HEK293 (cell line): ENCODE results near the gene RPL3.
A peak's percentile ranks its signal among the peaks of the same experiment; 100 is the strongest.

ENCODE experiments used
- BCL11B ChIP-seq: fragments of 450-650 bp; formaldehyde crosslinking; IDR thresholded peaks from 2 replicates; pipeline ENCODE4 v1.5.1; 2016; ENCODE audit warnings: low read depth, missing biosample characterization, missing genetic modification characterization
- EGR2 ChIP-seq: fragments of 450-650 bp; formaldehyde crosslinking; IDR thresholded peaks from 2 replicates; pipeline ENCODE4 v1.5.1; 2016; ENCODE audit warnings: low read depth, missing biosample characterization, missing genetic modification characterization
- GLI4 ChIP-seq: fragments of 450-650 bp; formaldehyde crosslinking; IDR thresholded peaks from 2 replicates; pipeline ENCODE4 v1.5.1; 2016; ENCODE audit warnings: missing biosample characterization, missing genetic modification characterization
- GLIS2 ChIP-seq: fragments of 450-650 bp; formaldehyde crosslinking; IDR thresholded peaks from 2 replicates; pipeline ENCODE4 v1.5.1; 2016; ENCODE audit warnings: missing biosample characterization, missing genetic modification characterization
- KLF1 ChIP-seq: fragments of 450-650 bp; formaldehyde crosslinking; IDR thresholded peaks from 2 replicates; pipeline ENCODE4 v1.5.1; 2016; ENCODE audit warnings: missing biosample characterization, missing genetic modification characterization
- SALL2 ChIP-seq: fragments of 450-650 bp; formaldehyde crosslinking; IDR thresholded peaks from 2 replicates; pipeline ENCODE4 v1.5.0; 2017; ENCODE audit warnings: missing biosample characterization, mild to moderate bottlenecking, missing genetic modification characterization, borderline replicate concordance
- ZBTB21 ChIP-seq: fragments of 450-650 bp; formaldehyde crosslinking; IDR thresholded peaks from 2 replicates; pipeline ENCODE4 v1.5.1; 2017; ENCODE audit warnings: missing biosample characterization, missing genetic modification characterization
- ZFP41 ChIP-seq: fragments of 450-650 bp; formaldehyde crosslinking; IDR thresholded peaks from 2 replicates; pipeline ENCODE4 v1.5.1; 2016; ENCODE audit warnings: missing biosample characterization, missing genetic modification characterization, borderline replicate concordance
- ZNF133 ChIP-seq: fragments of 450-650 bp; formaldehyde crosslinking; IDR thresholded peaks from 2 replicates; pipeline ENCODE4 v1.5.1; 2016; ENCODE audit warnings: missing biosample characterization, missing genetic modification characterization
- ZNF138 ChIP-seq: fragments of 450-650 bp; formaldehyde crosslinking; IDR thresholded peaks from 2 replicates; pipeline ENCODE4 v1.5.1; 2016; ENCODE audit warnings: missing biosample characterization, missing genetic modification characterization, borderline replicate concordance
- ZNF175 ChIP-seq: fragments of 450-650 bp; formaldehyde crosslinking; IDR thresholded peaks from 2 replicates; pipeline ENCODE4 v1.5.1; 2016; ENCODE audit warnings: missing biosample characterization, missing genetic modification characterization
- ZNF335 ChIP-seq: fragments of 450-650 bp; formaldehyde crosslinking; conservative IDR thresholded peaks from 2 replicates; pipeline ENCODE4 v1.5.1; 2016; ENCODE audit warnings: missing biosample characterization, missing genetic modification characterization
- ZNF354C ChIP-seq: fragments of 450-650 bp; formaldehyde crosslinking; IDR thresholded peaks from 2 replicates; pipeline ENCODE4 v1.5.1; 2016; ENCODE audit warnings: missing biosample characterization, missing genetic modification characterization, low read depth, borderline replicate concordance
- ZNF416 ChIP-seq: fragments of 450-650 bp; formaldehyde crosslinking; IDR thresholded peaks from 2 replicates; pipeline ENCODE4 v1.5.1; 2016; ENCODE audit warnings: missing biosample characterization, missing genetic modification characterization
- ZNF473 ChIP-seq: fragments of 450-650 bp; formaldehyde crosslinking; IDR thresholded peaks from 2 replicates; pipeline ENCODE4 v1.5.1; 2017; ENCODE audit warnings: missing biosample characterization, missing genetic modification characterization
- ZNF596 ChIP-seq: fragments of 450-650 bp; IDR thresholded peaks from 2 replicates; pipeline ENCODE4 v1.5.0; 2018; ENCODE audit warnings: missing biosample characterization, mild to moderate bottlenecking, missing genetic modification characterization, moderate library complexity
- ZNF629 ChIP-seq: fragments of 450-650 bp; formaldehyde crosslinking; IDR thresholded peaks from 2 replicates; pipeline ENCODE4 v1.5.1; 2017; ENCODE audit warnings: missing biosample characterization, missing genetic modification characterization
- ZNF701 ChIP-seq: fragments of 450-650 bp; formaldehyde crosslinking; IDR thresholded peaks from 2 replicates; pipeline ENCODE4 v1.5.1; 2016; ENCODE audit warnings: missing biosample characterization, missing genetic modification characterization
- ZNF791 ChIP-seq: fragments of 450-650 bp; formaldehyde crosslinking; IDR thresholded peaks from 2 replicates; pipeline ENCODE4 v1.5.1; 2016; ENCODE audit warnings: missing biosample characterization, missing genetic modification characterization
- ZNF792 ChIP-seq: fragments of 450-650 bp; formaldehyde crosslinking; IDR thresholded peaks from 2 replicates; pipeline ENCODE4 v1.5.1; 2016; ENCODE audit warnings: missing biosample characterization, missing genetic modification characterization
- ZSCAN23 ChIP-seq: fragments of 450-650 bp; formaldehyde crosslinking; IDR thresholded peaks from 2 replicates; pipeline ENCODE4 v1.5.1; 2016; ENCODE audit warnings: missing biosample characterization, missing genetic modification characterization
- TF ChIP-seq, protein P1 (sequence below): fragments of 450-650 bp; formaldehyde crosslinking; IDR thresholded peaks from 2 replicates; pipeline ENCODE4 v1.5.1; 2016; ENCODE audit warnings: missing biosample characterization, missing genetic modification characterization, borderline replicate concordance
- TF ChIP-seq, protein P2 (sequence below): fragments of 450-650 bp; formaldehyde crosslinking; IDR thresholded peaks from 2 replicates; pipeline ENCODE4 v1.5.1; 2016; ENCODE audit warnings: missing biosample characterization, missing genetic modification characterization
- TF ChIP-seq, protein P3 (sequence below): IDR thresholded peaks from 2 replicates; pipeline ENCODE4 v1.6.1; 2011; ENCODE audit warnings: mild to moderate bottlenecking, low read depth, low read length, borderline replicate concordance
- TF ChIP-seq, protein P4 (sequence below): fragments of 450-650 bp; IDR thresholded peaks from 2 replicates; pipeline ENCODE4 v1.5.1; 2018; ENCODE audit warnings: missing biosample characterization, mild to moderate bottlenecking, missing genetic modification characterization
- TF ChIP-seq, protein P5 (sequence below): fragments of 450-650 bp; formaldehyde crosslinking; IDR thresholded peaks from 2 replicates; pipeline ENCODE4 v1.5.1; 2016; ENCODE audit warnings: missing biosample characterization, missing genetic modification characterization
- TF ChIP-seq, protein P6 (sequence below): fragments of 450-650 bp; IDR thresholded peaks from 2 replicates; pipeline ENCODE4 v1.5.1; 2018; ENCODE audit warnings: missing biosample characterization, missing genetic modification characterization

The RPL3 gene

DNA sequence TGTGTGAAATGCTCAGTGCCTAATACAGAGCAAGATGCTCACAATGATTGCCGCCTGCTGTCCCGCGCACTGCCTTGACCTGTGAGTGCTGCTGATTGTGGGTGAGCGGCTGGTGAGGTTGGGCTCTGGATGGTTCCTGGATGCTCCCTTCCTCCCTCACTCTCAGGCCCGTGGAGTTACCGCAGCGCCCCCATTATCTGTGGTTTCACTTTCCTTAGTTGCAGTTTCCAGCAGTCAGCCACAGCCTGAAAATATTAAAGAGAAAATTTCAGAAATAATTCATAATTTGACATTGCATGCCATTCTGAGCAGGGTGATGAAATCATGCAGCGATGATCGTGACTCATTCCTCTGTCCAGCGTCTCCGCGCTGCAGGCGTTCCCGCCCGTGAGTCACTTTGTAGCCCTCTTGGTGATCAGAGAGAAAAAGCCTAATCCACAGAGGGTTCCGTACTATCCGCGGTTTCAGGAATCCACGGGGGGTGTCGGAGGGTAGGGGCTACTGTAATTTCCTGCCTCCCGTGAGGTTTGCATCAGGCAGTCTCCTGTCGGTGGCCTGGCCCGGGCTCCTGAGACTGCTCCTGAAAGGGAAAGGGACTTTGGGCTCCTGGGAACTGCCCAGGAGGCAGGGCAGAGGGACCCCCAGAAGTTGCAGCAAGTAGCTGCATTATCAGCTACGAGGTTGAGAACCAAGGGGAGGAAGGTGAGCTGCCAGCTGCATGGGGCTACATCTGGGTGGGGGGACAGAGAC, 10.6 kb downstream of the RPL3 start (continued):
- TF ChIP-seq, protein P1, sequence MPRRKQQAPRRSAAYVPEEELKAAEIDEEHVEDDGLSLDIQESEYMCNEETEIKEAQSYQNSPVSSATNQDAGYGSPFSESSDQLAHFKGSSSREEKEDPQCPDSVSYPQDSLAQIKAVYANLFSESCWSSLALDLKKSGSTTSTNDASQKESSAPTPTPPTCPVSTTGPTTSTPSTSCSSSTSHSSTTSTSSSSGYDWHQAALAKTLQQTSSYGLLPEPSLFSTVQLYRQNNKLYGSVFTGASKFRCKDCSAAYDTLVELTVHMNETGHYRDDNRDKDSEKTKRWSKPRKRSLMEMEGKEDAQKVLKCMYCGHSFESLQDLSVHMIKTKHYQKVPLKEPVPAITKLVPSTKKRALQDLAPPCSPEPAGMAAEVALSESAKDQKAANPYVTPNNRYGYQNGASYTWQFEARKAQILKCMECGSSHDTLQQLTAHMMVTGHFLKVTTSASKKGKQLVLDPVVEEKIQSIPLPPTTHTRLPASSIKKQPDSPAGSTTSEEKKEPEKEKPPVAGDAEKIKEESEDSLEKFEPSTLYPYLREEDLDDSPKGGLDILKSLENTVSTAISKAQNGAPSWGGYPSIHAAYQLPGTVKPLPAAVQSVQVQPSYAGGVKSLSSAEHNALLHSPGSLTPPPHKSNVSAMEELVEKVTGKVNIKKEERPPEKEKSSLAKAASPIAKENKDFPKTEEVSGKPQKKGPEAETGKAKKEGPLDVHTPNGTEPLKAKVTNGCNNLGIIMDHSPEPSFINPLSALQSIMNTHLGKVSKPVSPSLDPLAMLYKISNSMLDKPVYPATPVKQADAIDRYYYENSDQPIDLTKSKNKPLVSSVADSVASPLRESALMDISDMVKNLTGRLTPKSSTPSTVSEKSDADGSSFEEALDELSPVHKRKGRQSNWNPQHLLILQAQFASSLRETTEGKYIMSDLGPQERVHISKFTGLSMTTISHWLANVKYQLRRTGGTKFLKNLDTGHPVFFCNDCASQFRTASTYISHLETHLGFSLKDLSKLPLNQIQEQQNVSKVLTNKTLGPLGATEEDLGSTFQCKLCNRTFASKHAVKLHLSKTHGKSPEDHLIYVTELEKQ (tag by site-specific recombination) = peak; percentile 47; the same call in 1 of the 2 replicates
- TF ChIP-seq ZBTB21 (tag by site-specific recombination) (peak; percentile 63; the same call in 1 of the 2 replicates), ZNF792 (tag by site-specific recombination) (no peak), EGR2 (tag by site-specific recombination) (no peak), ZNF335 (tag by site-specific recombination) (0 out of 2 replicates have a peak, but pooled peaks have one; percentile 21), ZSCAN23 (0 out of 2 replicates have a peak, but pooled peaks have one; percentile 50), BCL11B (tag by site-specific recombination) (no peak), GLI4 (tag by site-specific recombination) (no peak), ZNF701 (tag by site-specific recombination) (peak; percentile 97), ZNF629 (tag by site-specific recombination) (peak; percentile 87), ZNF416 (tag by site-specific recombination) (no peak), GLIS2 (tag by site-specific recombination) (peak; percentile 86), ZNF138 (tag by site-specific recombination) (no peak), ZFP41 (tag by site-specific recombination) (no peak), SALL2 (tag by site-specific recombination) (no peak), ZNF175 (tag by site-specific recombination) (no peak), ZNF354C (tag by site-specific recombination) (no peak), ZNF133 (tag by site-specific recombination) (no peak), ZNF596 (tag by site-specific recombination) (no peak), ZNF791 (no peak), ZNF473 (tag by site-specific recombination) (no peak), KLF1 (0 out of 2 replicates have a peak, but pooled peaks have one; percentile 10)
- TF ChIP-seq, protein P2, sequence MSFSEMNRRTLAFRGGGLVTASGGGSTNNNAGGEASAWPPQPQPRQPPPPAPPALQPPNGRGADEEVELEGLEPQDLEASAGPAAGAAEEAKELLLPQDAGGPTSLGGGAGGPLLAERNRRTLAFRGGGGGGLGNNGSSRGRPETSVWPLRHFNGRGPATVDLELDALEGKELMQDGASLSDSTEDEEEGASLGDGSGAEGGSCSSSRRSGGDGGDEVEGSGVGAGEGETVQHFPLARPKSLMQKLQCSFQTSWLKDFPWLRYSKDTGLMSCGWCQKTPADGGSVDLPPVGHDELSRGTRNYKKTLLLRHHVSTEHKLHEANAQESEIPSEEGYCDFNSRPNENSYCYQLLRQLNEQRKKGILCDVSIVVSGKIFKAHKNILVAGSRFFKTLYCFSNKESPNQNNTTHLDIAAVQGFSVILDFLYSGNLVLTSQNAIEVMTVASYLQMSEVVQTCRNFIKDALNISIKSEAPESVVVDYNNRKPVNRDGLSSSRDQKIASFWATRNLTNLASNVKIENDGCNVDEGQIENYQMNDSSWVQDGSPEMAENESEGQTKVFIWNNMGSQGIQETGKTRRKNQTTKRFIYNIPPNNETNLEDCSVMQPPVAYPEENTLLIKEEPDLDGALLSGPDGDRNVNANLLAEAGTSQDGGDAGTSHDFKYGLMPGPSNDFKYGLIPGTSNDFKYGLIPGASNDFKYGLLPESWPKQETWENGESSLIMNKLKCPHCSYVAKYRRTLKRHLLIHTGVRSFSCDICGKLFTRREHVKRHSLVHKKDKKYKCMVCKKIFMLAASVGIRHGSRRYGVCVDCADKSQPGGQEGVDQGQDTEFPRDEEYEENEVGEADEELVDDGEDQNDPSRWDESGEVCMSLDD (tag by site-specific recombination) = peak; percentile 10; the same call in 1 of the 2 replicates
- TF ChIP-seq, protein P3, sequence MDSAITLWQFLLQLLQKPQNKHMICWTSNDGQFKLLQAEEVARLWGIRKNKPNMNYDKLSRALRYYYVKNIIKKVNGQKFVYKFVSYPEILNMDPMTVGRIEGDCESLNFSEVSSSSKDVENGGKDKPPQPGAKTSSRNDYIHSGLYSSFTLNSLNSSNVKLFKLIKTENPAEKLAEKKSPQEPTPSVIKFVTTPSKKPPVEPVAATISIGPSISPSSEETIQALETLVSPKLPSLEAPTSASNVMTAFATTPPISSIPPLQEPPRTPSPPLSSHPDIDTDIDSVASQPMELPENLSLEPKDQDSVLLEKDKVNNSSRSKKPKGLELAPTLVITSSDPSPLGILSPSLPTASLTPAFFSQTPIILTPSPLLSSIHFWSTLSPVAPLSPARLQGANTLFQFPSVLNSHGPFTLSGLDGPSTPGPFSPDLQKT = no peak
- TF ChIP-seq, protein P4, sequence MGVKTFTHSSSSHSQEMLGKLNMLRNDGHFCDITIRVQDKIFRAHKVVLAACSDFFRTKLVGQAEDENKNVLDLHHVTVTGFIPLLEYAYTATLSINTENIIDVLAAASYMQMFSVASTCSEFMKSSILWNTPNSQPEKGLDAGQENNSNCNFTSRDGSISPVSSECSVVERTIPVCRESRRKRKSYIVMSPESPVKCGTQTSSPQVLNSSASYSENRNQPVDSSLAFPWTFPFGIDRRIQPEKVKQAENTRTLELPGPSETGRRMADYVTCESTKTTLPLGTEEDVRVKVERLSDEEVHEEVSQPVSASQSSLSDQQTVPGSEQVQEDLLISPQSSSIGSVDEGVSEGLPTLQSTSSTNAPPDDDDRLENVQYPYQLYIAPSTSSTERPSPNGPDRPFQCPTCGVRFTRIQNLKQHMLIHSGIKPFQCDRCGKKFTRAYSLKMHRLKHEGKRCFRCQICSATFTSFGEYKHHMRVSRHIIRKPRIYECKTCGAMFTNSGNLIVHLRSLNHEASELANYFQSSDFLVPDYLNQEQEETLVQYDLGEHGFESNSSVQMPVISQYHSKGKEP (tag by site-specific recombination) = peak; percentile 72
- TF ChIP-seq, protein P5, sequence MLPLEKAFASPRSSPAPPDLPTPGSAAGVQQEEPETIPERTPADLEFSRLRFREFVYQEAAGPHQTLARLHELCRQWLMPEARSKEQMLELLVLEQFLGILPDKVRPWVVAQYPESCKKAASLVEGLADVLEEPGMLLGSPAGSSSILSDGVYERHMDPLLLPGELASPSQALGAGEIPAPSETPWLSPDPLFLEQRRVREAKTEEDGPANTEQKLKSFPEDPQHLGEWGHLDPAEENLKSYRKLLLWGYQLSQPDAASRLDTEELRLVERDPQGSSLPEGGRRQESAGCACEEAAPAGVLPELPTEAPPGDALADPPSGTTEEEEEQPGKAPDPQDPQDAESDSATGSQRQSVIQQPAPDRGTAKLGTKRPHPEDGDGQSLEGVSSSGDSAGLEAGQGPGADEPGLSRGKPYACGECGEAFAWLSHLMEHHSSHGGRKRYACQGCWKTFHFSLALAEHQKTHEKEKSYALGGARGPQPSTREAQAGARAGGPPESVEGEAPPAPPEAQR (tag by site-specific recombination) = no peak; the same call in 1 of the 2 replicates
- TF ChIP-seq, protein P6, sequence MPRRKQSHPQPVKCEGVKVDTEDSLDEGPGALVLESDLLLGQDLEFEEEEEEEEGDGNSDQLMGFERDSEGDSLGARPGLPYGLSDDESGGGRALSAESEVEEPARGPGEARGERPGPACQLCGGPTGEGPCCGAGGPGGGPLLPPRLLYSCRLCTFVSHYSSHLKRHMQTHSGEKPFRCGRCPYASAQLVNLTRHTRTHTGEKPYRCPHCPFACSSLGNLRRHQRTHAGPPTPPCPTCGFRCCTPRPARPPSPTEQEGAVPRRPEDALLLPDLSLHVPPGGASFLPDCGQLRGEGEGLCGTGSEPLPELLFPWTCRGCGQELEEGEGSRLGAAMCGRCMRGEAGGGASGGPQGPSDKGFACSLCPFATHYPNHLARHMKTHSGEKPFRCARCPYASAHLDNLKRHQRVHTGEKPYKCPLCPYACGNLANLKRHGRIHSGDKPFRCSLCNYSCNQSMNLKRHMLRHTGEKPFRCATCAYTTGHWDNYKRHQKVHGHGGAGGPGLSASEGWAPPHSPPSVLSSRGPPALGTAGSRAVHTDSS (tag by site-specific recombination) = no peak
